HG03520 (cell line): ENCODE measurements around the gene ESR1.

Experiments
- ATAC-seq: cut with Tn5 transposase; IDR thresholded peaks from one replicate; pipeline ENCODE4 v1.9.1; 2021; ENCODE audit warnings: mild to moderate bottlenecking, moderate library complexity; ENCODE audit not compliant: unreplicated experiment

The ESR1 gene

DNA sequence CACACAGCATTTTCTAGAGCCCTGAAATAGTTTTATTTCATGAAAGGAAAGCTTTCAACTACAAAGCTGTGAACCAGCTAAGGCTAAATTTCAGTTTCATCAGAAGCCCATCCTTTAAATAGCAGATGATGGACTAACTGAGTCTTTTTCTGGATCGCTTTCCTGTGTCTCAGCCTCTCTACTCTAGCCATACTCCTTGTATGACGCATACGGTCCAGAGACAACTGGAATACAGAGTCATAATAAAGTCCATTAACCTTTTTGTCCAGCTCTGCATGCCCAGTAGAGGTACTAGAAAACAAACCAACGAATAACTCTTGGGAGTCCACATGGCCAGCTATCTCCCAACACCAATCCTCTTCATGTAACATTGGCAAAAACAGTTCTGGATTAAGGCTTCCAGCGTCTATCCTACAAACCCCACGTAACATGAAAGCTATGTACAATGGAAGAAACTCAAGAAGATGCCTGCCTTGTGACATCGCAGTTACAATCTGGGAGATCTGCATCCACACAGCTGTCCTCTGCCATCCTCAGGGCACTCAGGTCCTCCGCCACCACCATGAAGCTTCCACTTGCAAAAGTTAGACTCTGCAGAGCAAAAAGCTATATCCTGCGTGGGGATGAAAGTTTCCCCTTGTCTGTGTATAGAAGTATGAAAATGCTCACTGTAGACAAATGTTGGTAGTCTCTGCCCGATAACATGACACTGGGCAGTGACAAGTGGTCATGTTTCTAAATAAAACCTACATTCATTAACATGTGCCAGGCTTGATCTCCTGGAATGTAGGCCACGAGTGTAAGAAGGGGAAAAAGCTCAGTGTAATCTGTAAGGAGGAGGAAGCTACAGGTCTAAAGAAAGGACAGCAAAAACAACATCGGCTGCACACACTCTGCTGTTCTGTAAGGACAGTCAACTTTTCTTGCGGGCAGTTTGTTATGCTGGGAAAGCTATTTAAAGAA is 360.4 kb downstream of the ESR1 start:
- no peak for ATAC-seq

DNA sequence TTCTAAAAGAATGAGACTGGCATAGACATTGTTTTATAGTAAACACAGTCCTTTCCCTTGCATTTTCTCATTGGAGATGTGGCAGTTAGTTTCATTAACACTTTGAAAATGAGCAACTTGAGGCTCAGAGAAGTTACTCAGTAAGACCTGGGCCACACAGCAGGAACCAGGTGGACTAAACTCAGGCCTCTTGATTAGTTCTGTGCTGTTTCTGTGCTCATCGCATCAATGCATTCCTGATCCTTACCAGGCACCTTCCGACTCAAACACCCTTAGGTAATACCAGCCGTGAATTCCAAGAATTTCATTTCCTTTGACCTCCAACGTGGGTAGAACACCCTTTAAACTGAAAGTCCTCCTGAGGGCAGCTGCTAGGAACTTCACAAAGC is 362.8 kb downstream of the ESR1 start:
- no peak for ATAC-seq

DNA sequence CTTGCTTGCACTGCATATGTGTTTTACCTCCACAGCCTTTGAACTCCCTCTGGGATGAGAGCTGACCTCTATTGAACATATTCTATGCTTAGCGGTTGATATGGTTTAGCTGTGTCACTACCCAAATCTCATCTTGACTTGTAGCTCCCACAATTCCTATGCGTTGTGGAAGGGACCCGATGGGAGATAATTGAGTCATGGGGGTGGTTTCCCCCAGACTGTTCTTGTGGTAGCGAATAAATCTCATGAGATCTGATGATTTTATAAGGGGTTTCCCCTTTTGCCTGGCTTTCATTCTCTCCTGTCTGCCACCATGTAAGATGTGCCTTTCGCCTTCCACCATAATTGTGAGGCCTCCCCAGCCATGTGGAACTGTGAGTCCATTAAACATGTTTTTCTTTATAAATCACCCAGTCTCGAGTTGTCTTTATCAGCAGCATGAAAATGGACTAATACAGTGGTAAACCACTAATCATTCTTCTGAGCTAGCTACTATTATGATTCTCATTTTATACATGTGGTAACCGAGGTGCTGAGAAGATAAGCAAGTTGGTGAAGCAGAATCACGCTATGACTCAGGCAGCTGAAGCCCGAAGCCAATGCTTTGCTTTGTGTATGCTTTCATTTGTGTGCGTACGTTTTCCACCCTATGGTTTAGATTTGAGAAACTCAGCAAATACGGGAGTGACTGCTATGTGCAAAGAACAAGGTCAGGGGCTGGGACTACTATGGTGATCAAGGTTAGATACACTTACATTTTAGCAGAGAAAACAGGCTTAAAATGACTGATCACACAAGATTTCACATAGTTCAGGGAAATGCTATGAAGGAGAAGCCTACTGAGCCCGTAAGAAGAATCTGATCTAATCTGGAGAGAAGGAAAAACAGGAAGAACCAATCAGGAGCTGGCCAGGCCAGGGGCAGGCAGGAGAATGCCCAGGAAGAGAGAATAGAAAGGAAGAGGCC is 363.5 kb downstream of the ESR1 start:
- peak; percentile 99 for ATAC-seq

DNA sequence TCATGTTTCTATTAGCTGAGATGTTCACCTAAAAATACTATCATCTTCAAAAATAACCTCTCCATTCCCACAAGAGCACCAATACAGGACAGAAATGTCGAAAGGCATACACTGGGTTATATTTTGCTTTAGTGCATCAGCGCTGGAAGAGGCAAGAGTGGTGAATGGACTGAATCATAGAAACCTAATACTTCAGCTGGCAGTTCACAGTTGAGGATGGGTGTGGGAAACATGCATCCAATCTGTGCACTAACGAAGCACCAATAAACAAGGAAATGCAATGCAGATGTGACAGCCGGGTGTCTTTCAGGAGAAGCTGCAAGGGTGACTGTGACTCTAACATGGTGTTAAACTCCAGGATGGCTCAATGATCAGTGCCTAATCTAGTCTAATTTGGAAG is 365.8 kb downstream of the ESR1 start:
- no peak for ATAC-seq

DNA sequence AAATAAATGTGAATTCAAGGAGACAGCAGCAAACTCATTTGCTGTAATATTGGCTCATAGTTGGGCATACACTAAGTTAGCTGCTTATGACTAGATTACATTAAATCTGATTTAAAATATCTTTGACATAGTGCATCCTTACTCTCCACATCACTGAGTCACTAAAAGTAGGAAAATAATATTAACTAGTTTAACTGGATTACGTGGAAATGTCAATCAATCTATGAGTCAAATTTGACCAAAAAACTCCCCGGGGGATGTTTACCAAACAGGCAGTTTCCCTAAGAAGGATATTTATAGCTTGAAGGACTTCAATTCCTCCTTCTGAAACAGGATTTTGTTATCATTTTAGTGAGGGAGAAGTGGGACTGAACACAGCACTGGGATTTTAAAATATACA is 366.5 kb downstream of the ESR1 start:
- ATAC-seq = no peak

DNA sequence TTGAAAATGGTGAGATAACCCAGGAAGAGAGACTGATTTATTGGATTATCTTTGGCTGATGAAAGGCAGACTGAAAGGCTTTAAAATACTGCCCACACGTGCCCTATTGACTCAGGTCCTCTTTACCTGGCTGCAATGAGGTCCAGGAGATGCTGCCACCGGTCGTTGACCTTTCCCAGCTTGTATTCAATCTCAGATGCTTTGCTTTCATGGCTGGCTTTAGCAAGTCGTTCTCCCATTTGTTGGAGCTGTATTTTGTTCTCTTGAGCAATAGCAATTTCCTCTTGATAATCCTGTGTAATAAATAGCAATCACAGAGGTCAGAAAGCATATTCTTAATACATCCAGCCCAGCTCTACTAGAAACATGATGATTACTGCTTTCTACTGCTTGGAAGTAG is 368.8 kb downstream of the ESR1 start:
- no peak for ATAC-seq
